Measurements from ENCODE around the gene LYL1.
A peak's percentile ranks its signal among the peaks of the same experiment; 100 is the strongest.
"Not testable (repeated sequence)": the region's sequence is repeated elsewhere in the genome, so short reads cannot be mapped to it uniquely, and the experiment has no call there.

LYL1 gene

DNA sequence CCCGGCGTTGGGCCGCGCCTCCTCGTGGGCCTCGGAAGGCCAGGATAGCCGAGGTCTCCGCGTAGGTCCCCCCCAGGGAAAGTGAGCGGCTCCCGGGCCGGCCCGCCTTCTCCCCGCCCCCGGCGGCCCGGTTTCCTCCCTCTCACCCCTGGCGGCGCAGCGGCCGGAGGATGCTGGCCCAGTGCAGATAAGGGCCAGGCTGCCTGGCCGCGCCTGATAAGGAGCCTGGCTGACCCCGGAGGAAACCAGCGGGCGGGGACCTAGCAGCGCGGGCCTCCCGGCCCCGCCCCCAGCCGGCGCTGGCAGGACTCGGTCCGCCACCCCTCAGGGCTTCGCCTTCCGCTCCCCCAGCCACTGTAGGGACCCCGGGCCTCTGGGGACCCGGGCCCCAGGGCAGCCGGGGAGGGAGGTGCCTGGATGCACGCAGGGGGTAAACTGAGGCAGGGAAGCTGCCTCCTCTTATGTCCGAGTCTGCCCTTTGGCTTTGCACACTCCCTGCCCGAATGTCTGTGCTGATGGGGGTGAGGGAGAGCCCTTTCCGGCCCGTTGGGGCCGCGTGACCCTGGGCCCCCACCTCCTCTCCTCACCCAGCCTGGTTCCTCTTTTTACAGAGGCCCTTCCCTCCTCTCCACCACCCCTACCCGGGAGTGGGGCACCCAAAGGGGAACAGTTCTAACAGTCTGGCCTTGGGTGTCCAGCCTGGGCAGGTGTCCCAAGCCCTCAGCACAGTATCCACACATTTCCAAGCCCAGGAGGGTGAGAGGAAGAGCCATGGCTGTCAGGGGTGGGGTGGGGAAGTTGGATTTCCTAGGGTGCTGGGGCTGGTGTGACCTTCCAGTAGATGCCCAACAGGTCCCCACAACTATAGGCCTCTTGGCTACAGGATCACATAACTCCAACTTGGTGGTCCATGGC lies at the start of gene LYL1:
Gene LYL1 (minus strand): TSS at position 193 of the 915 bp plus-strand sequence. CDS start 1,687 bp downstream, outside the sequence.
- peak; percentile 42 for DNase-seq

DNA sequence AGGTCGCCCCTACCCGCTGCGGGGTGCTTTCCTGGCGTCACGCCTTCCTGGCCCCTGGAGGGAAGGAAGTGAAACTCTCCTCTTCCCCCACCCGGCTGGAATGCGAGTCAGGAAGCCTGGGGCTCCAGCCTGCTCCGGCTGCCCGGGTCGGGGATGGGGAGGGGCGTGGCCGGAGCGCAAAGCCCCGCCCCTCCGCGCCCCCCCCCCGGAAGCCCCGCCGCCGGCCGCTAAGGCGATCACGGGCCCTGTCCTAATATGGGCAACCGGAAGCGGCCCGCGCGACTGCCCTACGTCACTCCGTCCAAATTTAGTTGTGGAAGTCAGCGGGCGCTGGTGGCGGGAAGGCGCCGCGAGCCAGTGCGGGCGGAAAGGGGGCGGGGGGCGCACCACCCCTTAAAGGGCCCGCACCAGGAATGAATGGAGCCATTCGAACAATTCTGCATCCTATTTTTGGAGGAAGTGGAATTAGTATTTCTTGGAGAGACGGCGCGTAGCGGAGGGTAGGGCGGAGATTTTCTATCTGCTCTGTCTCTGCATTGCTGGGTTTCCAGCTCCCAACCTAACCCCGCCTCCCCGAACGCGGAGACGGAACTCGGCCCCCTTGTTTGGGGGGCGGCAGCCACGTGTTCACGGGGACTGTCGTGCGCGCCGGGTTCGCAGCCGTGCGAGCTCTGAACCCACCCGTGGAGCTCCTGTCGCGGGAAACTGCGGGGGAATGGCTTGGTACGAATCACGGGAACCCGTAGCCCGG lies 49.1 kb upstream of the LYL1 start:
- DNase-seq: peak; percentile 95

DNA sequence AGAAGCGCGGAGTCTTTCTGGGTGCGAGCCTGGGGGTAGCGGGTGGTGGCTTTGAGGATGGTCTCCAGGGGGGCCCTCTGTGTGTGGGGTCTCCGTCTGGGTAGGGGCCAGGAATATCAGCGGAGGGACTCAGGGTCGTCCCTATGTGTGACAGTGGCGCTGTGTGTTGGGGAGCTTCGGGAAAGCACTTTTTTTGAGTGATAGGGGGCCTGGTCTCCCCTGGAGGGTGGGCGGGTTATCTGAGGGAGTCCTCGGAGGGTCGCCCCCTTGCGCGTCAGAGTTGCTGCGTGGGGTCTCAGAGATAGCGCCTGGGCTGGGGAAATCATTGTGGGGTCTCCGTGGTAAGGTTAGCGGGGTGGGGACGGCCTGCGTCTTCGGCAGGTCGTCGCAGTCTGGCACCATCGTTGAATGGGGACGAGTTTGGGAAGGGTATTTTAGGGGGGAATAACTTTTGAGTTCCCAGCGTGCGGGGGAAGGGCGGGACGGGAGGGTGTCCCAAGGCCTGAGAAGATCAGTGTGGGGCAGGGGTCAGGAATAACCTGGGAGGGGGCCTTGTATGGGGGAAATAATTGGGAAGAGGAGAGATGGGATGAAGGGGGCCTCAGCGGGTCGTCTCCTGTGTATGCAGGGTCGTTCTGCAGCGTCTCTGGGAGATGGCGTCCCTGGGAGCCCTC lies 48.4 kb upstream of the LYL1 start:
- DNase-seq: peak; percentile 38

DNA sequence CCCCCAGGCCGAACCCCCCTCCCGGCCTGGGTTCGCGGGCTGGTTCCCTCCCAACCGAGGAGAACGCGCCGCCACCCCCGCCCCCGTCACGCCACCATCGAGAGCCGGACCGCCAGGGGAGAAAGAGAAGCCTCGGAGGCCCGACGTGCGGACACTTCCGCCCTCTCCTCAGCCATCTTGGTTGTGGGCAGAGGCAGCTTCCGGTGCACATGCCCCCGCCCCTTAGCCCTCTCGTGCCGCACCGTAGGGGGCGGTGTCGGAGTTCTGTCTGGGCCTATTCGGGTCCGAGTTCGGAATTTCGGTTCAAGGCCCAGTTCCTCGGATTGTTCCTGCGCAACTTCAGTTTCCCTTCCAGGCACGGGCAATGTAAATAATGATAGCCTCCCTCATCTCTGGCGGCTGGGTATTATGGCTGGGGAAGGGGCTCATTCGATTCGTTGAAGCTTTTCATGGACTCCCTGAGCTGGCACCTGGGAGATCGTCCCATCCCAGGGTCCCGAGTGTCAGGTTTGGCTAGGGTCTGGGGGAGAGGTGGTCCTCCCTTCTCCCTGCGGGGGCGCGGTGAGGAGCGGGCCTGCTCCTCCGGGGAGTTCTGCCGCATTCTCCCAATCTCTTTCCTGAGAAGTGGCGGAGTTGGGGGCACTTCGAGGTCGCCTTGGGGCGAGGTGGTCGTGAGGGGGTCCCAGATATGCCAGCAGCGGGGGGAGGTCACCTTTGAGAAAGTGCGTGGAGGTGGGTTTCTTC lies 47.7 kb upstream of the LYL1 start, which contains the start of the genes IER2 and STX10:
Gene IER2 (plus strand): TSS at position 225 of the 744 bp plus-strand sequence. CDS start 2,776 bp downstream, outside the sequence.
Gene STX10 (minus strand): TSS at position 189 of the 744 bp plus-strand sequence. CDS start 202 bp downstream, outside the sequence.
- DNase-seq: peak; percentile 92

DNA sequence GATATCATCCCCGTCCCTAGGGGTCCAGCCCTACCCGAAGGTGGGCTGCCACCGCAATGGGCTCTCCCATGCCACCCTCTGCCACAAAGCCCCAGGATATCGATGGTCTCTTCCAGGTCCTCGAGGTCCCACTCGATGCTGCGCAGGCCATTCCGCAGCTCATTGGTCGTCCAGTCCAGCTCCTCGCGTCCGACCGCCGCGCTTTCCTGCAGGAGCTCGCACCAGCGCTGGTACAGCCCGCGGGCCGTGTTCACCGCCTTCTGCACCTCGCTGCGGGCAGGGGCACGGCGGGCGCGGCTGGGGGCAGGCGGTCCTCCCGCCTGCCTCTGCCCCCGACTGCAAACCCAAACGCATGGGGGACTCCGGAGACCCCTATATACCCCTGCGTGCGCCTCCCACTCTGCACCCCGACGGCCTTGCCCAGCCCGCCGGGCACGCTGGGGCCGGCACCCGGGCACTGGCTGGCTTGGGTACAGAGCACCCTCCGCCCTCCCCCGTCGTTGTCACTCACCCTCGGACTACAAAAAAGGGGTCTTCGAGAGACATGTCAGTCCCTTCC lies 47.0 kb upstream of the LYL1 start:
- no peak for DNase-seq

DNA sequence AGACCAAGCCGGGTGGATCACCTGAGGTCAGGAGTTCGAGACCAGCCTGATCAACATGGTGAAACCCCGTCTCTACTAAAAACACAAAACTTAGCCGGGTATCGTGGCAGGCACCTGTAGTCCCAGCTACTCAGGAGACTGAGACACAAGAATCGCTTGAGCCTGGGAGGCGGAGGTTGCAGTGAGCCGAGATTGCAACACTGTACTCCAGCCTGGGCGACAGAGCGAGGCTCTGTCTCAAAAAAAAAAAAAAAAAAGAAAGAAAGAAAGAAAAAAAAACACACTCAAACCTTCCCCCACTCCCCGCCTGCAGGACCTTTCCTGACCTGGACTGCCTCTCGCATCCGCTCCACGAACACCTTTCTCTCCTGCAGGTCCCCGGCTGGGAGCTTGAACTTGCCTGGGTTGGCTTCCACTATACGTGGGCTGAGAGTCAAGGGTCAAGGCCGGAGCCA lies 46.5 kb upstream of the LYL1 start:
- DNase-seq: not testable (repeated sequence)

DNA sequence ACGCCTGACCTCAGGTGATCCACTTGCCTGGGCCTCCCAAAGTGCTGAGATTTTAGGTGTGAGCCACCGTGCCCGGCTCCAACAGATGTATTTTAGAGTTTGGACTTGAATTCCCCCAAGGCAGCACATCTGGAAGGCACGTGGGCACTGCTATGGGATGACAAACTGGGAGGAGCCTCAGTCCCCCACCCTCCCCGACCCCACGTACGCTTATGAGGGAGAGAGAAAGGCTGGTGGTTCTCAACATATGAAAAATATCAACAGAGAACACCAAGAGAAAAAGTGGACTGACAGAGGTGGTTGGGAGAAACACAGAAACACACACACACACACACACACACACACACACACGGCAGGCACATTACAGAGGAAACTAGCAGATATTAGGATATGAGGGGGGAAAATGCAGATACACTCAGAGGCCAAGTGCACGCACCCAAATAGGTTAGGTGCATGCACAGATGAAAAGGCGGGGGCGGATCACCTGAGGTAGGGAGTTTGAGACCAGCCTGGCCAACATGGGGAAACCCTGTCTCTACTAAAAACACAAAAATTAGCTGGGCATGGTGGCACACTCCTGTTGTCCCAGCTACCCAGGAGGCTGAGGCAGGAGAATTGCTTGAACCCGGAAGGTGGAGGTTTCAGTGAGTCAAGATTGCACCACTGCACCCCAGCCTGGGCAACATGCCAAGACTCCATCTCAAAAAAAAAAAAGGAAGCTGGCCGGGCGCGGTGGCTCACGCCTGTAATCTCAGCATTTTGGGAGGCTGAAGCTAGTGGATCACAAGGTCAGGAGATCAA lies 44.3 kb upstream of the LYL1 start:
- no peak for DNase-seq

DNA sequence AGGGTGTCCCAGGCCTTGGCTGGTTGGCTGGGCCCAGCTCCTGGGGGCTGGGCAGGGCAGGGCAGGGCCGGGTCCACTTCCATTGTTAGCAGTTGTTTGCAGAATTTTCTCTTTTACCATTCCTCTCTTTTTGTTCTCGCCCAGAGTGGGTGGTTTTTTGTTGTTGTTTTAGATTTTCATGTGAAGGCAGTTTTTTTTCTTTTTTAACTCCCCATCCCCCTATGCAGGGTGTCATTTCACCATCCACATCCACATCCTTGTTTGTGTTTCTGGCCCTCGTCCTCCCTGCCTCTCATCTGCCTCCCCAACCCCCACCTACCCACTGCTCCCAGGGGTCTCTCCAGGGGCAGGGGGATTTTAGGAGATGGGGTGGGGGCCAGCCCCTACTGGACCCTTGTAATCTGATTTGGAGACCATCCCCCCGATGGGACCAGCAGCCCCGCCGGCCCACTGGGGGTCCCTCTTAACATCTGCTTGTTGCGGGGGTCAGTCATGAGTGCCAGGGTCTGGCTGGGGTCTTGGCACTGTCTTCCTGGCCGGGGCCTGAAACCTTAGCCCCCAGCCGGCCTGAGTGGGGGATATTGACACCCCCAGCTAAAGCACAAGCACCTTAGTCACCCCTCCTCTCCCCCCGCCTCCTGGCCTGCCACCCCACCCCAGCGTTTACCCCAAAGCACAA lies 37.1 kb upstream of the LYL1 start:
- DNase-seq: no peak

DNA sequence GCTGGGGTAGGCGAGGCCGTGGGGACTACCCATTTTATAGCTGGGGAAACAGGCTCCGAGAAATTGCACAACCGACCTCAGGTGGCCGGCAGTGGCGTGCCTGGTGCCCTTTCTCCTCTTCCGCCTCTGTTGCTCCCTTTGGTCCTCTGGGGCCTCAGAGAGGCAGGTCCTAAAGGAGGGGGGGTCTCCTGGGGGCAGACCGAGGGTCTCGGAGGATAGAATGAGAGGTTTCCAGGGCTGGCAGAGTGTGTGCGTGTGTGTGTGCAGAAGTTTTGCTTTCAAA lies 36.2 kb upstream of the LYL1 start:
- no peak for DNase-seq

DNA sequence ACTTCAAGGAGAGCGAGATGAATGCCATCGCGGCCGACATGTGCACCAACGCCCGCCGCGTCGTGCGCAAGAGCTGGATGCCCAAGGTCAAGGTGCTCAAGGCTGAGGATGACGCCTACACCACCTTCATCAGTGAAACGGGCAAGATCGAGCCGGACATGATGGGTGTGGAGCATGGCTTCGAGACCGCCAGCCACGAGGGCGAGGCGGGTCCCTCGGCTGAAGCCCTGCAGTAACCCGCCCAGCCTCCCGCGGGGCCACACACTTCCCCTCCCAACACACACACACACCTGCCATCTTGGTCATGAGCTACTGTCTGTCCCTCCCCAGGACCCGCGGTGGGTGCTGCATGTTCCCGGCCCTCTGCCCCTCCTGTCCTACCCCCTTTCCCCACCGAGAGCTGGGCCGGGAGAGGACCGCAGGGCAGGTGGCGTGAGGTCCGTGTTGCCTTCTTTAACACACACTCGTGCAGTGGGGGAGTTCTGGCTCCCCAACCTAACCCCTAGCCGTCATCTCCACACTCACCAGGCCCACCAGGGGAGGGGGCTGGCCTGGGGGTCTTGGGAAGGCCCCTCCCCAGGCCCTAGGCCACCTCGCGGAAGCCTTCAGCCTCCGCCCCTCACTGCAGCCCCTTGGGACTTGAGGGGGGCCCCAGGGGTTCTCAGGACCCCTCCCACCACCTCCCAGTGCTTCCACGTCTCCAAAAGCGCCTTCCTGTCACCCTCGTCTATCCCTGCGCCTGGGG lies 35.7 kb upstream of the LYL1 start:
- DNase-seq: no peak

DNA sequence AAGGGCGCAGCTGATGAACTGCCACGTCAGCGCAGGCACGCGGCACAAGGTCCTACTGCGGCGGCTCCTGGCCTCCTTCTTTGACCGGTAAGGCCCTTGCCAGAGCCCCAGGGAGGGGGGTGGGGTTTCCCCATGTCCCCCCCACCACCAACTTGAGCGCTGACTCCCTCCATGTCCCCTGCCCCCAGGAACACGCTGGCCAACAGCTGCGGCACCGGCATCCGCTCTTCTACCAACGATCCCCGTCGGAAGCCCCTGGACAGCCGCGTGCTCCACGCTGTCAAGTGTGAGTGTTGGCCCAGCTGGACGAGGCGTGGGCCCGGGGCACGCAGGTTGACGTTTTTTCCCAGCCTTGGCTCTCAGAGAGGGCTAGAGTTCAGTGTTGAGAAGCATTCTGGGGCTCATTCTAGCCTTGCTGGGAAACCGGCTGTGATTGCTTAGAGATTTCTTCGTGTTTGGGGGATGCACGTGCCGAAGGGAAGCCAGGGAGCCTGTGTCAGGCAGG lies 34.7 kb upstream of the LYL1 start:
- no peak for DNase-seq

DNA sequence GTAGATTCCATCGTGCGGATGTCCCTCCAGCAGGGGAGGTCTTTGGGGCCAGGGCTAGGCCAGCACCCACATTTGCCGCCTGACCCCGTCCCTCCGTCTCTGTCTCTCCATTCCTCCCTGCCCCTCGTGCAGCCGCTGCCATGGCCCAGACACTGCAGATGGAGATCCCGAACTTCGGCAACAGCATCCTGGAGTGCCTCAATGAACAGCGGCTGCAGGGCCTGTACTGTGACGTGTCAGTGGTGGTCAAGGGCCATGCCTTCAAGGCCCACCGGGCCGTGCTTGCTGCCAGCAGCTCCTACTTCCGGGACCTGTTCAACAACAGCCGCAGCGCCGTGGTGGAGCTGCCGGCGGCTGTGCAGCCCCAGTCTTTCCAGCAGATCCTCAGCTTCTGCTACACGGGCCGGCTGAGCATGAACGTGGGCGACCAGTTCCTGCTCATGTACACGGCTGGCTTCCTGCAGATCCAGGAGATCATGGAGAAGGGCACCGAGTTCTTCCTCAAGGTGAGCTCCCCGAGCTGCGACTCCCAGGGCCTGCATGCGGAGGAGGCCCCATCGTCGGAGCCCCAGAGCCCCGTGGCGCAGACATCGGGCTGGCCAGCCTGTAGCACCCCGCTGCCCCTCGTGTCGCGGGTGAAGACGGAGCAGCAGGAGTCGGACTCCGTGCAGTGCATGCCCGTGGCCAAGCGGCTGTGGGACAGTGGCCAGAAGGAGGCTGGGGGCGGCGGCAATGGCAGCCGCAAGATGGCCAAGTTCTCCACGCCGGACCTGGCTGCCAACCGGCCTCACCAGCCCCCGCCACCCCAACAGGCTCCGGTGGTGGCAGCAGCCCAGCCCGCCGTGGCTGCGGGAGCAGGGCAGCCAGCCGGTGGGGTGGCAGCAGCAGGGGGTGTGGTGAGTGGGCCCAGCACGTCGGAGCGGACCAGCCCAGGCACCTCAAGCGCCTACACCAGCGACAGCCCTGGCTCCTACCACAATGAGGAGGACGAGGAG lies 32.7 kb upstream of the LYL1 start:
- DNase-seq: no peak

DNA sequence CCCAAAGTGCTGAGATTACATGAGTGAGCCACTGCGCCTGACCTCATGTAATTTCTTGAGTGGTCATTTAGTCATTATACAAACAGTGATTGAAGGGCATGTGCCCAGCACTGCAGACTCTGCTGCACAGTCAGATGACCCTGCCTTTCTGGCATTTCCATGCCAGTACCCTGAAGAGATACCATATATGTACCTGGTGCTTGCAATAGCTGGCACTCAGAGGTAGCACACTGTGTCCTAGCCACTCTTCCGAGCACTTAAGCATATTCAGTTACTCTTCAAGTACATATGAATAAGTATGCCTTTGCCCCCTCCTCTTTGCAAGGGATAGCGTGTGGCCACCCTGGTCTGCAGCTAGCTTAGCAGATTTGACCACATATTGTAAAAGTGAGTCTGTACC lies 32.0 kb upstream of the LYL1 start:
- DNase-seq: no peak

DNA sequence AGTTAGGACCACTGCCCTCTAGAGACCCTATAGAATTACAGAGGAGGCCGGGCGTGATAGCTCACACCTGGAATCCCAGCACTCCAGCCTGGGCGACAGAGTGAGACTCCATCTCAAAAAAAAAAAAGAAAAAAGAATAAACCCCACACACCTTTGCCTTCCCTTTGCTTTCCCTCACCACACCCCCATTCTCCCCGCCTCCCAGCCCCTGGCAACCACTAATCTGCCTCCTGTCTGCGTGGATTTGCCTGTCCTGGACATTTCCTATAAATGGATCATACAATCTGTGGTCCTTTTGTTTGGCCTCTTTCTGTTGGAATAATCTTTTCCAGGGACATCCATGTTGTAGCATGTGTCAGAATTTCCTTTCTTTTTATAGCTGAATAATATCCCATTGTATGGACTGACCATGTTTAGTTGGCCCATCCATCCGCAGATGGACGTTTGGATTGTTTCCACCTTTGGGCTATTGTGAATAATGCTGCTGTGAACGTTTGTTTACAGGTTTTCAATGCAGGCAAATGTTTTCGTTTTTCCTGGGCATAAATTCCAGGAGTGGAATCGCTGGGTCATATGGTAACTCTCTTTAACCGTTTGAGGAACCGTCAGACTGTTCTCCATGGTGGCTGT lies 30.7 kb upstream of the LYL1 start:
- DNase-seq: no peak

DNA sequence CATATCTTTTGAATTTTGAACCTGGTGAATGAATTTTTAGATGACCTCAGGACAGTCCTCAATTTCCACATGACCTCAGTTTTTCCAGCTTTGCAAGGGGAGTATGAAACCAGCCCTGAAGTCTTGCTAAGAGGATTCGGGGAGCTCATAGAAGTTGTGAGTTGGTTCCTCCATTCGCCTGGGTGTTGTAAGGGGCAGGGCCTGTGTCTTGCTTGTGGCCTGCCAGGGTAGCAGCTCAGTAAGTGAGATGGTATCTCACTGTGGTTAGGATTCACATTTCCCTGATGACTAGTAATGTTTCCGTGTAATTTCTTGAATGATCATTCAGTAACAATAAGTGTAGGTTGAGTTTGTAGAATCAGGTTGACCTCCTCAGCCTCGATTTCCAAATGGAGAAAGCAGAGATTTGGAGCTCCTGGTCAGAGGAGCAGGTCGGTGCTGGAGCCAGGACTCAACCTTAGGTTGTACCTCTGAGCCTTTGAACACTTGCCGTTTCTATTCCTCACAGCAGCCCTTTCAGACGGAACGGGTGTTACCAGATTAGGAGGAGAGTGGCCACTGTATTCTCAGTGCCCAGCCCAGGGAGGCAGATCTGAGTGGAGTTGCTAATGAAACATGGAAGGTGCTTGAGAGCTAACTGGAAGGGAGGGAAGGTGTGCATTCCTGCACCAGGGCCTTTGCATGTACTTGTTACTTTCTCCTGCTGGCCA lies 30.0 kb upstream of the LYL1 start:
- peak; percentile 47 for DNase-seq

DNA sequence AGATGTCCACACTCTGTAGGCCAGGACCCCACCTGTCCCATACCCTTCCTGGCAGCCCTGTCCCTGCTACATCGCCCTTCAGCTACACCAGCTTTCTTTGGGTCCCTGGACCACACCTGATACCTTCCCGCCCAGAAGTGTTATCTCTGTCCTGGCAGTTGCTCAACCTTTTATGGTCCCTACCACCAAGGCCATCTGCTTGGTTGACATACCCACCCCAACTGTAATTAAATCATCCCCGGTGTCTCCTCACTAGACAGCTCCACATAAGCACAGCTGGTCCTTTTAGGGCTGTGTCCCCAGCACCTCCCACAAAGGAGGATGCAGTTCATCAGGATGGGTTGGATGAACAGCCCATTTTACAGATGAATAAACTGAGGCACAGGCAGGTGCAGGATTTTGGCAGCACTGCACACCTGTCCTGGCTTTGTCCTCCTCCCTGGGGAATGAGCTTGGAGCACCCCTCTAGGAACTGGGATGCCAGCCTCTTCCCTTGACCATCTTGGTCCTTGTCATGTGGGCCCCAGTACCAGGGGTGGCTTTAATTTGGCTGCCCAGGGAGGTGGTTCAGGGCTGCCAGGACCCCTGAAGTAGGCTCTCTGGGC lies 28.3 kb upstream of the LYL1 start:
- DNase-seq: no peak

DNA sequence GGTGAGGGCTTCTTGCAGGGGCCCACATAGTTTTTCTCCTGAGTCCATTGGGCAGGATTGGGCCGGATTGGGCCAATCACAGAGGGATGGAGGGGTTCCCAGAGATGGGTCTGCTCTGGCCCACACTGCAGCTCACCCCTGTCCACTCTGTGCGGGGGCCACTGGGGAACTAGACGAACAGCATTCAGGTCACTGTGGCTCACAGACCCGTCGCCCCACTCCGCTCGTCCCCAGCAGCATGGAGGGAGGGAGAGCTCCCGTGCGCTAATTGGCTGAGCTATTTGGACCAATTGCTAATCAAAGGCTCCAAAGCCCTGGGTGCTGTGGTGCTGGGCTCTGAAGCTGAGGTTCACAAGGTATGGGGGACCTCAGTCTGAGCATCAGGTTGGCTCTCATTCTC lies 26.7 kb upstream of the LYL1 start:
- DNase-seq: no peak
